WI38 (cell line): Measurements from ENCODE around the gene TEKT5.

Source experiments
- H3K4me3 ChIP-seq: 2 replicates; pipeline ENCODE4 v1.5.1; 2011; ENCODE audit warnings: low read depth, mild to moderate bottlenecking, control low read depth, low read length
- CTCF ChIP-seq: IDR thresholded peaks from 2 replicates; pipeline ENCODE4 v1.5.1; 2012; ENCODE audit warnings: low read depth, mild to moderate bottlenecking, control low read depth, low read length

TEKT5 gene

GRCh38 chr16:10660950-10661635, 33.6 kb downstream of the TEKT5 start:
- H3K4me3 ChIP-seq, result no peak overlapping the region
- no peak for TF ChIP-seq CTCF

GRCh38 chr16:10658943-10659342, 35.8 kb downstream of the TEKT5 start:
- no peak for TF ChIP-seq CTCF
- no peak overlapping the region for H3K4me3 ChIP-seq

- no peak overlapping the region for H3K4me3 ChIP-seq
- TF ChIP-seq CTCF, result no peak
These were observed 36.8 kb downstream of the TEKT5 start for GRCh38 chr16:10657925-10658324.

GRCh38 chr16:10656618-10657017, 38.1 kb downstream of the TEKT5 start:
- H3K4me3 ChIP-seq, result no peak overlapping the region
- no peak for TF ChIP-seq CTCF

- H3K4me3 ChIP-seq, result no peak overlapping the region
- no peak for TF ChIP-seq CTCF
These were observed 39.2 kb downstream of the TEKT5 start for GRCh38 chr16:10655415-10655977.

- H3K4me3 ChIP-seq, result no peak overlapping the region
- no peak for TF ChIP-seq CTCF
These were observed 39.9 kb downstream of the TEKT5 start for GRCh38 chr16:10654592-10655414.
